Ascending aorta (tissue), 2 donors: ENCODE measurements around the gene WFIKKN1. TPM values are rescaled to one million over a fixed set of nuclear protein-coding genes. Genes with fewer than 3 reads are reported as not detected.

Source experiments
- DNase-seq, 2 donors: peaks; one replicate each; pipeline ENCODE4 v3.0.0-alpha.2; 2019; ENCODE audit warnings: low spot score in 2 of 2
- H3K27ac ChIP-seq, 2 donors: fragments of 200-600 bp; sonication (generic); one replicate each; pipeline ENCODE4 v1.5.1; 2016 to 2017; ENCODE audit warnings: mild to moderate bottlenecking in 1 of 2
- H3K27me3 ChIP-seq: fragments of 200-600 bp; sonication (generic); one replicate; pipeline ENCODE4 v1.5.1; 2017
- H3K36me3 ChIP-seq, 2 donors: fragments of 200-600 bp; sonication (generic); one replicate each; pipeline ENCODE4 v1.5.1; 2016
- H3K4me1 ChIP-seq, 2 donors: fragments of 200-600 bp; sonication (generic); one replicate each; pipeline ENCODE4 v1.5.1; 2016 to 2017; ENCODE audit warnings: mild to moderate bottlenecking in 1 of 2
- H3K4me3 ChIP-seq, 2 donors: fragments of 200-600 bp; sonication (generic); one replicate each; pipeline ENCODE4 v1.5.1; 2016 to 2017; ENCODE audit warnings: mild to moderate bottlenecking in 1 of 2
- H3K9me3 ChIP-seq, 2 donors: fragments of 200-600 bp; sonication (generic); one replicate each; pipeline ENCODE4 v1.5.1; 2016
- intact Hi-C: fragments of 100-400 bp; cut with DNase I; formaldehyde crosslinking; loops from one replicate; pipeline ENCODE4 v1.15.1; 2023
- total RNA-seq: library from RNA; depleted of rRNA; stranded (reverse); fragments of >200 nt; gene quantifications from one replicate; pipeline ENCODE4 v1.1.0, GENCODE V29; 2016
- TF ChIP-seq, protein P1 (sequence below), 3 experiments: fragments of 200-600 bp in 2 of 3; fragments of 450-650 bp in 1 of 3; sonication (generic) in 2 of 3; IDR thresholded peaks; one replicate each; pipeline ENCODE4 v1.5.1; 2016 to 2019; ENCODE audit warnings: antibody characterized with exemption in 3 of 3, mild to moderate bottlenecking in 1 of 3, moderate library complexity in 1 of 3

WFIKKN1 gene
- total RNA-seq, 1 donor from 2014 or later = not detected

DNA sequence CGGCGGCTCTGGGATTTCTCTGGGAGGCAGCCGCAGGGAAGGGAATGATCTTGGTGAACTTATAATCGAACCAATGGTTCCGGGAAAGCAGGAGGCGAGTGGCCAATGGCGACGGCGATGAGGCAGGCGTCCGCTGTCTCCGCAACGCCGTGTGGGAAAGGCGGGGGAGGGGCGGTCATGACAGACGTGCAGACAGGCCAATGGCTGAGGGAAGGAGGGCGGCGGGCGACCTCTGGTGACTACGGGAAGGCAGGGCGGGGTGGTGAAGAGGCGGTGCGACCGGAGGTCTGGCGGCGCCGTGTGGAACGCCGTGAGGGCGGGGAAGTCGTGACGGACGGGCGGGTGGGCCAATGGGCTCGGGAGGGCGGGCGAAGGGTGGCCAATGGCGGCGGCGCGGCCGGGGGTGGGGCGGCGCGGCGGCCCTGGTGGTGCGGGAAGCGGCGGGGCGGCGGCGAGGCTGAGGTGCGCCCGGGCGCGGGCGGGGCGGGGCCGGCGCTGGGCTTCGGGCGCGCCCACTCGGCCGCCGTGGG, 41.1 kb upstream of the WFIKKN1 start, which contains the start of gene RAB40C:
Gene RAB40C (plus strand): TSS at position 409 of the 530 bp plus-strand sequence. CDS start 226 bp downstream, outside the sequence.
- TF ChIP-seq, protein P1, sequence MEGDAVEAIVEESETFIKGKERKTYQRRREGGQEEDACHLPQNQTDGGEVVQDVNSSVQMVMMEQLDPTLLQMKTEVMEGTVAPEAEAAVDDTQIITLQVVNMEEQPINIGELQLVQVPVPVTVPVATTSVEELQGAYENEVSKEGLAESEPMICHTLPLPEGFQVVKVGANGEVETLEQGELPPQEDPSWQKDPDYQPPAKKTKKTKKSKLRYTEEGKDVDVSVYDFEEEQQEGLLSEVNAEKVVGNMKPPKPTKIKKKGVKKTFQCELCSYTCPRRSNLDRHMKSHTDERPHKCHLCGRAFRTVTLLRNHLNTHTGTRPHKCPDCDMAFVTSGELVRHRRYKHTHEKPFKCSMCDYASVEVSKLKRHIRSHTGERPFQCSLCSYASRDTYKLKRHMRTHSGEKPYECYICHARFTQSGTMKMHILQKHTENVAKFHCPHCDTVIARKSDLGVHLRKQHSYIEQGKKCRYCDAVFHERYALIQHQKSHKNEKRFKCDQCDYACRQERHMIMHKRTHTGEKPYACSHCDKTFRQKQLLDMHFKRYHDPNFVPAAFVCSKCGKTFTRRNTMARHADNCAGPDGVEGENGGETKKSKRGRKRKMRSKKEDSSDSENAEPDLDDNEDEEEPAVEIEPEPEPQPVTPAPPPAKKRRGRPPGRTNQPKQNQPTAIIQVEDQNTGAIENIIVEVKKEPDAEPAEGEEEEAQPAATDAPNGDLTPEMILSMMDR (IDR thresholded peaks at IDR 0.05) = no peak
- H3K27me3 ChIP-seq = no peaks in the 10 kb centered on the region
- peaks cover 8 to 32% of the 10 kb centered on the region in 2 donors for H3K4me1 ChIP-seq
- H3K27ac ChIP-seq = peak within 1 kb of the TSS; percentile 92 to 94
- intact Hi-C loops = loop anchor here (1.0 to 5.0 kb wide), 5 partner anchors 47 to 357 kb away; partner anchors contain the start of genes CAPN15, FAM234A, METTL26 and PGAP6
- DNase-seq = peak; percentile 92 to 99
- H3K9me3 ChIP-seq = no peaks in the 10 kb centered on the region
- H3K36me3 ChIP-seq = peaks cover 0 to 3% of the 10 kb centered on the region in 2 donors
- H3K4me3 ChIP-seq = peak within 1 kb of the TSS; percentile 85 to 92

DNA sequence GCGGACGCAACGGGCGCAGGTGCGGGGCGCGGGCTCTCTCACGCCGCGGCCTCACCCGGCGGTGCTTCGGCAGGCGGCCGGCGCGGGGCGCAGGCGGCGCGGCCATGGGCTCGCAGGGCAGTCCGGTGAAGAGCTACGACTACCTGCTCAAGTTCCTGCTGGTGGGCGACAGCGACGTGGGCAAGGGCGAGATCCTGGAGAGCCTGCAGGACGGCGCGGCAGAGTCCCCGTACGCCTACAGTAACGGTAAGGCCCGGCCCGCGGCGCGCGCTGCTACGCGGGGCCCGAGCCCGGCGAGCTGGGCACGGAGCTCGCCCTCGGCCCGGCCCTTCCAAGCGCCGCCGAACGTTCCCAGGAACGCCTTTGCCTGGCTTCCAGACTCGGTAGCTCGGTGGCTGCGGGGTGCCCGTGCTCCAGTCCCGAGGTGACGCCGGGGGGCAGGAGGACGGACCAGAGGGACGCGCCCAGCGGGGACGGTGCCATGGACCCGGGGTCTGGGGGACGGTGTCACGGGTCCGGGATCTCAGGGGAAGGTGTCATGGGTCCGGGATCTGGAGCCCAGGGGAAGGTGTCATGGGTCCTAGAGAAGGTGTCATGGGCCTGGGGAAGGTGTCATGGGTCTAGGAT, 40.5 kb upstream of the WFIKKN1 start:
- Histone ChIP-seq H3K9me3 (no peaks in the 10 kb centered on the region), H3K27ac (peak overlapping the region; percentile 82 to 83), H3K4me1 (peaks cover 8 to 32% of the 10 kb centered on the region in 2 donors), H3K4me3 (peak overlapping the region; percentile 85 to 92), H3K36me3 (peaks cover 0 to 3% of the 10 kb centered on the region in 2 donors), H3K27me3 (no peaks in the 10 kb centered on the region)
- intact Hi-C loops = no loop called here
- TF ChIP-seq, protein P1 (IDR thresholded peaks at IDR 0.05) = no peak
- no peak for DNase-seq

DNA sequence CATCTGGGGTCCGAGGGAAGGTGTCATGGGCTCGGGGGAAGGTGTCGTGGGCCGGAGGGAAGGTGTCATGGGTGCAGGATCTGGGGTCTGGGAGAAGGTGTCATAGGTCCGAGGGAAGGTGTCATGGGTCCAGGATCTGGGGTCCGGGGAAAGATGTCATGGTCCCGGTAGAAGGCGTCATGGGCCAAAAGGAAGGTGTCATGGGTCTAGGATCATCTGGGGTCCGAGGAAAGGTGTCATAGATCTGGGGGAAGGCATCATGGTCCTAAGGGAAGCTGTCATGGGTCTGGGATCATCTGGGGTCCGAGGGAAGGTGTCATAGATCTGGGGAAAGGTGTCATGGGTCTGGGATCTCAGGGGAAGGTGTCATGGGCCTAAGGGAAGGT, 40.0 kb upstream of the WFIKKN1 start:
- peak overlapping the region; percentile 85 to 92 for H3K4me3 ChIP-seq
- peak overlapping the region in 1 of 2 donors; percentile 83 for H3K27ac ChIP-seq

DNA sequence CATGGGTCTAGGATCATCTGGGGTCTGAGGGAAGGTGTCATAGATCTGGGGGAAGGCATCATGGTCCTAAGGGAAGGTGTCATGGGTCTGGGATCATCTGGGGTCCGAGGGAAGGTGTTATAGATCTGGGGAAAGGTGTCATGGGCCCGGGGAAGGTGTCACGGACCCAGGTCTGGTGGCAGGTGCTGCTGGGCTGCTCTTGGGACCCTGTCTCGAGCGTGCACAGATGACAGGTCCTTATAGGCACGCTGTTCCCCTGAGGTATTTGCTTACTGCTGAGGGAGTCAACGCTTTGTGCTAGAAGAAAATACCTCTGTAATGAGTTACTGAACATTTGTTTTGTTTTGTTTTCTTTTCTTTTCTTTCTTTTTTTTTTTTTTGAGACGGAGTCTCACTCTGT, 39.6 kb upstream of the WFIKKN1 start:
- TF ChIP-seq, protein P1 (IDR thresholded peaks at IDR 0.05) = no peak
- peaks cover 8 to 32% of the 10 kb centered on the region in 2 donors for H3K4me1 ChIP-seq

More for the DNA sequence above, 40.0 kb upstream of the WFIKKN1 start:
- DNase-seq = no peak
- Histone ChIP-seq H3K4me1 (peaks cover 8 to 32% of the 10 kb centered on the region in 2 donors), H3K27me3 (no peaks in the 10 kb centered on the region), H3K9me3 (no peaks in the 10 kb centered on the region), H3K36me3 (peaks cover 0 to 3% of the 10 kb centered on the region in 2 donors)
- intact Hi-C loops = no loop called here
- TF ChIP-seq, protein P1 (IDR thresholded peaks at IDR 0.05) = no peak

DNA sequence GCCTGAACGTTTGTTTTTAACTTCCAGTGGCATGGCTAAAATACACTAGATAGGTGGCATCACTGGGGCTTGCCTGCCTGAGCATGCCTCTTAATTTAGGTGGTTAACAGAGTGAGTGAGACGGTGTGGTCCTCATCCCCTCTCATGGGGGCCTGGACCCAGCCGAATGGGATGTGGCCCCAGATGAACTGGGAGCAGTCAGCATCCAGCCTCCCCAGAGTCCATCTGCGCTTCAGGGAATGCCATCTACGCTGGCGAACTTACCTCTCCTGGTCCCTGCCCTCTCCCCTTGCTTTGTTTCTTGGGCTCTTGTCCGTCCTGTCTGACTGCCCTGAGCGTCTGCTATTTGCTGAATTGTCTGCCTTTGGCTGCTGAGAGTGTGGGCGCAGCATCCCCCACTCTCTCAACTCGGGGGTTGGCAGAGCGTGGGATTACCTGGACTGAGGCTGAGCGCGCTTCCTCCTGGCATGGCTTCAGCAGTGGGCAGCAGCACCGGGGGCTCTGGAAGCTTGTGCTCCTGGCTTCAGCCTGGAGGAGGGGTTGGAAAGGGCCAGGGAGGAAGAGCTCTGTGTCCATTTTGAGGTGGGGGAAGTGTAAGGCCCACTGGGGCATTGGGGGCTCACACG, 38.8 kb upstream of the WFIKKN1 start:
- intact Hi-C loops = no loop called here
- TF ChIP-seq, protein P1 (IDR thresholded peaks at IDR 0.05) = no peak
- no peak for DNase-seq
- H3K36me3 ChIP-seq = peaks cover 5 to 11% of the 10 kb centered on the region in 2 donors
- peak overlapping the region in 1 of 2 donors; percentile 92 for H3K4me3 ChIP-seq
- H3K27me3 ChIP-seq = no peaks in the 10 kb centered on the region
- H3K27ac ChIP-seq = no peak overlapping the region
- no peaks in the 10 kb centered on the region for H3K9me3 ChIP-seq
- H3K4me1 ChIP-seq = peaks cover 8 to 32% of the 10 kb centered on the region in 2 donors

More for the DNA sequence above, 39.6 kb upstream of the WFIKKN1 start:
- Histone ChIP-seq H3K27ac (no peak overlapping the region), H3K36me3 (peaks cover 1 to 3% of the 10 kb centered on the region in 2 donors), H3K4me3 (peak overlapping the region; percentile 85 to 92), H3K9me3 (no peaks in the 10 kb centered on the region), H3K27me3 (no peaks in the 10 kb centered on the region)
- intact Hi-C loops = no loop called here
- DNase-seq = no peak
